ENCODE data around the gene WDR37. TPM values are rescaled to one million over a fixed set of nuclear protein-coding genes. Genes with fewer than 3 reads are reported as not detected.

The WDR37 gene
- total RNA-seq, 1 donor from 2014 or later, result 37.9 TPM

GRCh38 chr10:1074052-1074747 lies 18.0 kb downstream of the WDR37 start:
- DNase-seq, result no peak

- no peak for DNase-seq
Measured at GRCh38 chr10:1074748-1075308, 18.6 kb downstream of the WDR37 start.

- DNase-seq, result no peak
Measured at GRCh38 chr10:1078668-1079067, 22.5 kb downstream of the WDR37 start.

GRCh38 chr10:1083581-1083980 lies 27.4 kb downstream of the WDR37 start:
- no peak for DNase-seq

GRCh38 chr10:1084011-1084950 lies 28.1 kb downstream of the WDR37 start:
- no peak for DNase-seq

- no peak for DNase-seq
Measured at GRCh38 chr10:1085258-1085657, 29.1 kb downstream of the WDR37 start.

DNA sequence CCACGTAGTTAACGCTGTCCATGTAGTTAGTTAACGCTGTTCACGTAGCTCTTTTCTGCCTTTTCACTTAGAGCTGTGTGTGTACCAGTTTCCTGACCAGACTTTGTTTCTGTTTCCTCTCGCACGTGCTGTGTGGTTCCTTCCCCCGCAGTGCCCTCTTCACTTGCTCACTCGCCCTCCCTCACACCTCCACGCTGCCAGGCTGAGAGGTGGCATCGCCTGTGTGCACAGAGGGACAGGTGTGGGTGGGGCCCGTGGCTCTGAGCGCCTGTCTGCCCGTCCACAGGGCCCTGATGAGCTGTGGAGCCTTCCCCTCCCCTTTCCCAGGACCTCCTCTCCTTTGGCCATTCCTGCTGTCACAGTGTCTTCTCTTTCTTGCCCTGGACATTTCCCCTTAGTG lies 30.6 kb downstream of the WDR37 start:
- DNase-seq, result no peak

GRCh38 chr10:1089017-1089689 lies 33.0 kb downstream of the WDR37 start:
- peak; percentile 32 for DNase-seq

GRCh38 chr10:1090696-1091095 lies 34.5 kb downstream of the WDR37 start:
- no peak for DNase-seq

- no peak for DNase-seq
Measured at GRCh38 chr10:1093696-1094095, 37.5 kb downstream of the WDR37 start.

- DNase-seq, result no peak
Measured at GRCh38 chr10:1094112-1095057, 38.2 kb downstream of the WDR37 start.

- no peak for DNase-seq
Measured at GRCh38 chr10:1095498-1095897, 39.3 kb downstream of the WDR37 start.

GRCh38 chr10:1096287-1096889 lies 40.2 kb downstream of the WDR37 start:
- DNase-seq, result no peak

DNA sequence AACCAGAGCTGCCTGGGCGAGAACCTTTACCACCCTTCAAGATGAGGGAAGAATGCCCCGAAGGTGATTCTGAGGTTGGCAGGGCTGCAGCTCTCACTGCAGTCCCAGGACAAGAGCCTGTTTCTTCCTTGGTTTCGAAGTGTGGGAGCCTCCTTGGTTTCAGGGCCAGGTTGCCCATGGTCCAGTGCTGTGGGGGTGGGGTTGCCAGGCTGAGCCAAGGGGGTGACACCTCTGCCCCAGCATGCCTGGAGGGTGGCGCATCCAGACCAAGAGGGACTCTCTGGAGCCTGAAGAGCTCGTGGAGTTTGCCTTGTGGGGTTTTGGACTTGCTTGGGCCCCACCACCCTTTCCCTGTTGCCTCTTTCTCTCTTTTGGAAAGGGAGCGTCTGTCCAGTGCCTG lies 41.3 kb downstream of the WDR37 start:
- no peak for DNase-seq

DNA sequence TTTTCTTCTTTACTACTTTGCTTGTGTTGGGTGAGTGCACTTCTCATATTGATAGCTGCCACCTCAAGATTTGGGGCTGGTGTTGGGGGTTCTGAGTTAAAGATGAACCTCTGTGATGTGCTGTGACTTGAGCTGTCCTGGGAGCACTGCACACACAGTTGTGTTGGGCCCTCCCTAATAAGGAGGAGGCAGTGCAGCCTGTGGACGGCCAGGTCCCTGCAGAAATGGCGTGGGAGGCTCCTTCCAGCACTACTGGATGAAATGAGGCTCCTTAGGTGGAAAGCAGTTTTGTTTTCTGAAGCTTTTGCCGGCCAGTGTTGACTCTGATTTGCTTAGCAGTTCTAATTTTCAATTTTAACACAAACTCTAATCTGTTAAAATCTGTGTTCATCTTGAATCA lies 44.0 kb downstream of the WDR37 start:
- no peak for DNase-seq

- DNase-seq, result no peak
Measured at GRCh38 chr10:1100691-1101368, 44.6 kb downstream of the WDR37 start.

DNA sequence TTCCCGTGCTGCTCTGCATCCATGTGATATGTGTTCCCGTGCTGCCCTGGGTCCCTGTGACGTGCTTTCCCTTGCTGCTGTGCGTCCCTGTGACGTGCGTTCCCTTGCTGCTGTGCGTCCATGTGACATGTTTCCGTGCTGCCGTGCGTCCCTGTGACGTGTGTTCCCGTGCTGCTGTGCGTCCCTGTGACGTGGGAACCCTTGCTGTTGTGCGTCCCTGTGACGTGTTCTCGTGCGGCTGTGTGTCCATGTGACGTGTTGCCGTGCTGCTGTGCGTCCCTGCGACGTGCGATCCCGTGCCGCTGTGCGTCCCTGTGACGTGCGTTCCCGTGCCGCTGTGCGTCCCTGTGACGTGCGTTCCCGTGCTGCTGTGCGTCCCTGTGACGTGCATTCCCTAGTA lies 45.8 kb downstream of the WDR37 start:
- DNase-seq, result no peak

DNA sequence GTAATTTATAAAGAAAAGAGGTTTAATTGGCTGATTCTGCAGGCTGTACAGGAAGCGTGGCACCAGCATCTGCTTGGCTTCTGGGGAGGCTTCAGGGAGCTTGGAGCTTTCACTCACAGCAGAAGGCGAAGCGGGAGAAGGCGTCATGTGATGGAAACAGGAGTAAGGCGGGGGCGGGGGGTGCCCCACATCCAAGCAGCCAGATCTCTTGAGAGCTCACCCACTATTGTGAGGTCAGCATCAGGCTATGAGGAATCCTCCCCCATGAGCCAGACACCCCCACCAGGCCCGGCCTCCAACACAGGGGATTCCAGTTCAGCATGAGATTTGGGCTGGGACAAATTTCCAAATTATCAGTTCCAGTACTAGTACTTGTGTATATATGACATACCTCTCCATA lies 46.2 kb downstream of the WDR37 start:
- DNase-seq, result no peak

- DNase-seq, result no peak
Measured at GRCh38 chr10:1102831-1103230, 46.6 kb downstream of the WDR37 start.

DNA sequence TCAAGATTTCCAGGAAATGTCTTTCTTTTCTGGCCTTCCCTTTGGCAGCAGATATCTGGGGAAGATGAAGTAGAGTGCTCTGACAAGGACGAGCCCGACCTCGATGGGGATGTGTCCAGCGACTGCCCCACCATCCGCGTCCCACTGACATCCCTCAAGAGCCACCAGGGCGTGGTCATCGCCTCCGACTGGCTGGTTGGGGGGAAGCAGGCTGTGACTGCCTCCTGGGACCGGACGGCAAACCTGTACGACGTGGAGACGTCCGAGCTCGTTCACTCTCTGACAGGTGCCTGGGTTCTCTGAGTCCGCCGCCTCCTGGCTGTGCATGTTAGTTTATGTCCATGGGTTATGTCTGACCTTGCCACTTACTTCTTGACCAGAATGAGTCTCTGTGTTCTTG lies 47.4 kb downstream of the WDR37 start:
- no peak for DNase-seq

DNA sequence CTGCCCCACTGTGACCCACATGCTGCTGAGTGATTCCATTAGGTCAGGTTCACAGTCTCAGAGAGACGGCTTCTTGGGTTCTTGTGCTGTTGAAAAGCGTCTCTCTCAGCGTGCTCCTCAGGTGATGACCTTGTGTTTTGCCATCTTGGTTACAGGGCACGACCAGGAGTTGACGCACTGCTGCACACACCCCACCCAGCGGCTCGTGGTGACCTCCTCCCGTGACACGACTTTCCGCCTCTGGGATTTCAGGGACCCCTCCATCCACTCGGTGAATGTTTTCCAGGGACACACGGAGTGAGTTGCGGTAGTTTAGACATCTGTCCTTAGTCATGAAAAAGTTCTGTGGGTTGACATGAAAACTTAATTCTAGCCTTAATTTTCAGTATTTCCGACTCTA lies 48.8 kb downstream of the WDR37 start:
- DNase-seq, result no peak
